ENCODE results near the gene TASP1. TPM values are rescaled to one million over a fixed set of nuclear protein-coding genes. Genes with fewer than 3 reads are reported as not detected.

The TASP1 gene
- total RNA-seq, 4 donors from 2014 or later: 6.6 to 21.5 (median 9.8) TPM

GRCh38 chr20:13510837-13511488 lies 127.8 kb downstream of the TASP1 start:
- H3K9me3 ChIP-seq: peaks cover 0 to 3% (median 0%) of the 10 kb centered on the region in 4 donors
- no peak overlapping the region for H3K27ac ChIP-seq
- no peaks in the 10 kb centered on the region for H3K4me1 ChIP-seq
- no peak overlapping the region for H3K4me3 ChIP-seq
- TF ChIP-seq POLR2A (IDR thresholded peaks at IDR 0.05): no peak
- TF ChIP-seq, protein P1, sequence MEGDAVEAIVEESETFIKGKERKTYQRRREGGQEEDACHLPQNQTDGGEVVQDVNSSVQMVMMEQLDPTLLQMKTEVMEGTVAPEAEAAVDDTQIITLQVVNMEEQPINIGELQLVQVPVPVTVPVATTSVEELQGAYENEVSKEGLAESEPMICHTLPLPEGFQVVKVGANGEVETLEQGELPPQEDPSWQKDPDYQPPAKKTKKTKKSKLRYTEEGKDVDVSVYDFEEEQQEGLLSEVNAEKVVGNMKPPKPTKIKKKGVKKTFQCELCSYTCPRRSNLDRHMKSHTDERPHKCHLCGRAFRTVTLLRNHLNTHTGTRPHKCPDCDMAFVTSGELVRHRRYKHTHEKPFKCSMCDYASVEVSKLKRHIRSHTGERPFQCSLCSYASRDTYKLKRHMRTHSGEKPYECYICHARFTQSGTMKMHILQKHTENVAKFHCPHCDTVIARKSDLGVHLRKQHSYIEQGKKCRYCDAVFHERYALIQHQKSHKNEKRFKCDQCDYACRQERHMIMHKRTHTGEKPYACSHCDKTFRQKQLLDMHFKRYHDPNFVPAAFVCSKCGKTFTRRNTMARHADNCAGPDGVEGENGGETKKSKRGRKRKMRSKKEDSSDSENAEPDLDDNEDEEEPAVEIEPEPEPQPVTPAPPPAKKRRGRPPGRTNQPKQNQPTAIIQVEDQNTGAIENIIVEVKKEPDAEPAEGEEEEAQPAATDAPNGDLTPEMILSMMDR (IDR thresholded peaks at IDR 0.05): no peak
- peaks cover 0 to 6% (median 0%) of the 10 kb centered on the region in 3 donors for H3K36me3 ChIP-seq
- no peak for DNase-seq
- H3K27me3 ChIP-seq: no peaks in the 10 kb centered on the region

- no peaks in the 10 kb centered on the region for H3K4me1 ChIP-seq
Measured at GRCh38 chr20:13507646-13508045, 131.1 kb downstream of the TASP1 start.

GRCh38 chr20:13501500-13501899 lies 137.2 kb downstream of the TASP1 start:
- no peaks in the 10 kb centered on the region for H3K27me3 ChIP-seq
- TF ChIP-seq, protein P1 (IDR thresholded peaks at IDR 0.05): no peak
- TF ChIP-seq POLR2A (IDR thresholded peaks at IDR 0.05): no peak
- peaks cover 0 to 15% (median 0%) of the 10 kb centered on the region in 3 donors for H3K36me3 ChIP-seq
- H3K9me3 ChIP-seq: no peaks in the 10 kb centered on the region
- DNase-seq: no peak
- H3K4me1 ChIP-seq: no peaks in the 10 kb centered on the region
- H3K4me3 ChIP-seq: no peak overlapping the region
- no peak overlapping the region for H3K27ac ChIP-seq

More at GRCh38 chr20:13507646-13508045, 131.1 kb downstream of the TASP1 start:
- TF ChIP-seq POLR2A (IDR thresholded peaks at IDR 0.05): no peak
- TF ChIP-seq, protein P1 (IDR thresholded peaks at IDR 0.05): no peak
- H3K9me3 ChIP-seq: no peaks in the 10 kb centered on the region
- H3K27ac ChIP-seq: no peak overlapping the region
- no peak overlapping the region for H3K4me3 ChIP-seq
- H3K36me3 ChIP-seq: no peaks in the 10 kb centered on the region
- no peak for DNase-seq
- no peaks in the 10 kb centered on the region for H3K27me3 ChIP-seq

GRCh38 chr20:13494019-13494418 lies 144.7 kb downstream of the TASP1 start:
- TF ChIP-seq POLR2A (IDR thresholded peaks at IDR 0.05): no peak
- TF ChIP-seq, protein P1 (IDR thresholded peaks at IDR 0.05): no peak
- H3K27ac ChIP-seq: no peak overlapping the region

GRCh38 chr20:13493143-13493542 lies 145.6 kb downstream of the TASP1 start:
- Histone ChIP-seq H3K9me3 (no peaks in the 10 kb centered on the region), H3K27me3 (no peaks in the 10 kb centered on the region), H3K4me3 (no peak overlapping the region), H3K36me3 (no peaks in the 10 kb centered on the region), H3K27ac (no peak overlapping the region), H3K4me1 (no peaks in the 10 kb centered on the region)
- DNase-seq: no peak
- TF ChIP-seq POLR2A (IDR thresholded peaks at IDR 0.05): no peak
- TF ChIP-seq, protein P1 (IDR thresholded peaks at IDR 0.05): no peak

More at GRCh38 chr20:13494019-13494418, 144.7 kb downstream of the TASP1 start:
- Histone ChIP-seq H3K27me3 (no peaks in the 10 kb centered on the region), H3K36me3 (peaks cover 0 to under 1% (median 0%) of the 10 kb centered on the region in 3 donors), H3K4me1 (no peaks in the 10 kb centered on the region), H3K9me3 (no peaks in the 10 kb centered on the region), H3K4me3 (no peak overlapping the region)
- no peak for DNase-seq

Data from Peyer's patch (tissue), 4 donors.